ENCODE measurements around the gene PCA3. TPM values are rescaled to one million over a fixed set of nuclear protein-coding genes. Genes with fewer than 3 reads are reported as not detected.
"Not testable (repeated sequence)": the region's sequence is repeated elsewhere in the genome, so short reads cannot be mapped to it uniquely, and the experiment has no call there.

PCA3 gene
- total and polyA plus RNA-seq, 2 donors (not counting 3 experiments of a cell fraction or from before 2014, with no cell fraction given): 0.86 to 2.5 TPM

DNA sequence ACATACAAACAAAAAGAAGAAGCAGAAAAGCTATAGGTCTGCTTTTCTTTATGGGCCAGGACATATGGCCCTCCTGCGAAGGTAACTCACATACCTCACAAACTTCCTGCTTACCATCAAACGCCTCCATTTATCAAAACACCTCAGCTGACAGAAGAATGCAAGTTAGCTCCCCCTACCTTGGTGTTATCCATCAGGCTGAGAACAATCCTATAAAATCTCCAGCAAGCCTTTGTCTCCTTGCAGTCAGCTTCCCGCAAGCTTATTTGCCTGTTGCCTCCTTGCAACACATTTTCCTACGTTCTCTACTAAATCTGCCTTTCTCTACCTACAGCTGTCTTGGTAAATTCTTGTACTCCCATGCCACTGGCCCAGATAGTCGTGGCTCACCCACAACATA, 22.7 kb upstream of the PCA3 start:
- Histone ChIP-seq H3K27me3 (ENCODE audit: control insufficient read depth in 2 of 2, insufficient read depth in 2 of 2, low read length in 2 of 2) (peaks cover 5 to 10% of the 10 kb centered on the region in 2 experiments), H3K4me2 (ENCODE audit: insufficient read depth, low read length) (no peak overlapping the region), H3K9ac (replicated peaks; ENCODE audit: extremely low read depth, insufficient read depth, low read length) (no peak overlapping the region), H3K79me2 (ENCODE audit: control insufficient read depth, insufficient read depth, low read length) (no peaks in the 10 kb centered on the region), H3K4me3 (replicated peaks in 1 of 3; ENCODE audit: insufficient read depth in 1 of 3, low read depth in 1 of 3, low read length in 3 of 3) (no peak overlapping the region), H3K36me3 (ENCODE audit: control insufficient read depth in 2 of 2, extremely low read depth in 1 of 2, insufficient read depth in 2 of 2, low read length in 2 of 2) (no peaks in the 10 kb centered on the region), H4K20me1 (replicated peaks; ENCODE audit: control insufficient read depth, extremely low read depth, insufficient read depth, low read length) (no peaks in the 10 kb centered on the region), H2AFZ (ENCODE audit: low read depth, low read length) (no peak overlapping the region), H3K27ac (ENCODE audit: insufficient read depth, low read depth, low read length) (no peak overlapping the region), H3K4me1 (ENCODE audit: control insufficient read depth, extremely low read depth, insufficient read depth, low read length) (no peaks in the 10 kb centered on the region), H3K9me1 (replicated peaks; ENCODE audit: control insufficient read depth, extremely low read depth, insufficient read depth, low read length) (no peaks in the 10 kb centered on the region), H3K9me3 (replicated peaks; ENCODE audit: control insufficient read depth, insufficient read depth, low read length) (no peaks in the 10 kb centered on the region)
- CTCF ChIA-PET: no interaction called here
- no peak for TF ChIP-seq JUN (IDR thresholded peaks at IDR 0.05; ENCODE audit: borderline replicate concordance, insufficient read depth, insufficient read length, low read depth)
- TF ChIP-seq, protein P1, sequence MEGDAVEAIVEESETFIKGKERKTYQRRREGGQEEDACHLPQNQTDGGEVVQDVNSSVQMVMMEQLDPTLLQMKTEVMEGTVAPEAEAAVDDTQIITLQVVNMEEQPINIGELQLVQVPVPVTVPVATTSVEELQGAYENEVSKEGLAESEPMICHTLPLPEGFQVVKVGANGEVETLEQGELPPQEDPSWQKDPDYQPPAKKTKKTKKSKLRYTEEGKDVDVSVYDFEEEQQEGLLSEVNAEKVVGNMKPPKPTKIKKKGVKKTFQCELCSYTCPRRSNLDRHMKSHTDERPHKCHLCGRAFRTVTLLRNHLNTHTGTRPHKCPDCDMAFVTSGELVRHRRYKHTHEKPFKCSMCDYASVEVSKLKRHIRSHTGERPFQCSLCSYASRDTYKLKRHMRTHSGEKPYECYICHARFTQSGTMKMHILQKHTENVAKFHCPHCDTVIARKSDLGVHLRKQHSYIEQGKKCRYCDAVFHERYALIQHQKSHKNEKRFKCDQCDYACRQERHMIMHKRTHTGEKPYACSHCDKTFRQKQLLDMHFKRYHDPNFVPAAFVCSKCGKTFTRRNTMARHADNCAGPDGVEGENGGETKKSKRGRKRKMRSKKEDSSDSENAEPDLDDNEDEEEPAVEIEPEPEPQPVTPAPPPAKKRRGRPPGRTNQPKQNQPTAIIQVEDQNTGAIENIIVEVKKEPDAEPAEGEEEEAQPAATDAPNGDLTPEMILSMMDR (IDR thresholded peaks at IDR 0.05; ENCODE audit: extremely low read depth in 1 of 2, insufficient read depth in 1 of 2, low read depth in 1 of 2, low read length in 2 of 2): no peak
- TF ChIP-seq MYC (IDR thresholded peaks at IDR 0.05; ENCODE audit: low read depth, low read length): no peak
- TF ChIP-seq EZH2 (IDR thresholded peaks at IDR 0.05; ENCODE audit: borderline replicate concordance, low read depth, low read length, severe bottlenecking): no peak
- intact Hi-C loops (cut with micrococcal nuclease) (no loop called here), dilution Hi-C loops (cut with MboI; ENCODE audit: extremely low pct_ligation_motif_present, low sequenced_read_pairs) (no loop called here)
- FAIRE-seq (no peak), DNase-seq (ENCODE audit: low read depth, low spot score) (no peak)
- POLR2A ChIA-PET: no interaction called here
- no TSS peak for BruUV-seq (replicated peaks)

DNA sequence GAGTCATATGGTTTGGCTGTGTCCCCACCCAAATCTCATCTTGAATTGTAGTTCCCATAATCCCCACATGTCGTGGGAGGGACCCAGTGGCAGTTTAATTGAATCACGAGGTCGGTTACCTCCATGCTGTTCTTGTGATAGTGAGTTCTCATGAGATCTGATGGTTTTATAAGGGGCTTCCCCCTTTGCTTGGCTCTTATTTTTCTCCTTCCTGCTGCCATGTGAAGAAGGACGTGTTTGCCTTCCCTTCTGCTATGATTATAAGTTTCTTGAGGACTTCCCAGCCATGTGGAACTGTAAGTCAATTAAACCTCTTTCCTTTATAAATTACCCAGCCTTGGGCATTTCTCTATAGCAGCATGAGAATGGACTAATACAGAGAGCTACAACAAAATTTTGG, 21.3 kb upstream of the PCA3 start:
- dilution Hi-C loops (cut with MboI; ENCODE audit: extremely low pct_ligation_motif_present, low sequenced_read_pairs); H3K9me1 ChIP-seq (replicated peaks; ENCODE audit: control insufficient read depth, extremely low read depth, insufficient read depth, low read length); H3K4me2 ChIP-seq (ENCODE audit: insufficient read depth, low read length); BruUV-seq (replicated peaks); H4K20me1 ChIP-seq (replicated peaks; ENCODE audit: control insufficient read depth, extremely low read depth, insufficient read depth, low read length); intact Hi-C loops (cut with micrococcal nuclease); CTCF ChIA-PET; H2AFZ ChIP-seq (ENCODE audit: low read depth, low read length); H3K79me2 ChIP-seq (ENCODE audit: control insufficient read depth, insufficient read depth, low read length); H3K9me3 ChIP-seq (replicated peaks; ENCODE audit: control insufficient read depth, insufficient read depth, low read length); H3K4me1 ChIP-seq (ENCODE audit: control insufficient read depth, extremely low read depth, insufficient read depth, low read length); H3K27ac ChIP-seq (ENCODE audit: insufficient read depth, low read depth, low read length); H3K27me3 ChIP-seq (ENCODE audit: control insufficient read depth in 2 of 2, insufficient read depth in 2 of 2, low read length in 2 of 2); H3K4me3 ChIP-seq (replicated peaks in 1 of 3; ENCODE audit: insufficient read depth in 1 of 3, low read depth in 1 of 3, low read length in 3 of 3); H3K36me3 ChIP-seq (ENCODE audit: control insufficient read depth in 2 of 2, extremely low read depth in 1 of 2, insufficient read depth in 2 of 2, low read length in 2 of 2); POLR2A ChIA-PET; H3K9ac ChIP-seq (replicated peaks; ENCODE audit: extremely low read depth, insufficient read depth, low read length); DNase-seq (ENCODE audit: low read depth, low spot score); FAIRE-seq: not testable (repeated sequence)

Data from endothelial cell of umbilical vein (primary cell).